ENCODE results near the gene CAMSAP3.

DNA sequence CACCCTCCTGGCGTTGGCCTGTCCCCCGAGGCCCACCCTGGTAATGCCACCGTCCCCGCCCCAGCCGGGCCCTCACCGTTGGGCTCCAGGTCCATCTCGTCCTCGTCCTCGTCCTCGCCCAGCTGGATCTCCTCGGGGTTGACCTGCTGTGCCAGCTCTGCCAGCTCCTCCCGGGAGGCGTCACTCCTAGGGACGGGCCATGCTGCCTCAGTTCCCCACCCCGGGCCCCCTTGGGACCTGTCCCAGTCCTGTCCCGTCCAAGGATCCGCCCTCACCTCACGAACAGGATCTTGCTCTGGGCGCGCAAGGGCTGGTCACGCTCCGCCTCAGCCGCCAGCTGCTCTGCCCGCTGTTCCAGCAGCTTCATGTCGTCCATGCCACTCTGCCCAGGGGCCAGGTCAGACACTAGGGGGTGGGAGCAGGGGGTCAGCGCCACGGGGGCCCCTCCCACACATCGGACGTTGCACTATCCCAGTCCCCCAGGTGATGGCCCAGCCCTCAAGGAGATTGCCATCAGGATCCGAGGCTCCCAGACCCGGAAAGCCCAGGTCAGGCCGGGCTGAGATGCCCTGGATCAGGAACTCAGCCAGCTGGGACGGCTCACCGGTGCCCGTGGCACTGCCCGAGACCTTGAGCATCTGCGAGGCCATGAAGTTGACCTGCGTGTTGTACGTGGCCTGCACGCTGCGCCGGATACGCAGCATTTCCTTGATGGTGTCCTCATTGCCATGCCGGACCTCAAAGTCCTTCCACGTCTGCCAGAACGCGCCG lies 24.2 kb downstream of the CAMSAP3 start:
- no peak for TF ChIP-seq POLR2A (IDR thresholded peaks at IDR 0.05)
- TF ChIP-seq, protein P1, sequence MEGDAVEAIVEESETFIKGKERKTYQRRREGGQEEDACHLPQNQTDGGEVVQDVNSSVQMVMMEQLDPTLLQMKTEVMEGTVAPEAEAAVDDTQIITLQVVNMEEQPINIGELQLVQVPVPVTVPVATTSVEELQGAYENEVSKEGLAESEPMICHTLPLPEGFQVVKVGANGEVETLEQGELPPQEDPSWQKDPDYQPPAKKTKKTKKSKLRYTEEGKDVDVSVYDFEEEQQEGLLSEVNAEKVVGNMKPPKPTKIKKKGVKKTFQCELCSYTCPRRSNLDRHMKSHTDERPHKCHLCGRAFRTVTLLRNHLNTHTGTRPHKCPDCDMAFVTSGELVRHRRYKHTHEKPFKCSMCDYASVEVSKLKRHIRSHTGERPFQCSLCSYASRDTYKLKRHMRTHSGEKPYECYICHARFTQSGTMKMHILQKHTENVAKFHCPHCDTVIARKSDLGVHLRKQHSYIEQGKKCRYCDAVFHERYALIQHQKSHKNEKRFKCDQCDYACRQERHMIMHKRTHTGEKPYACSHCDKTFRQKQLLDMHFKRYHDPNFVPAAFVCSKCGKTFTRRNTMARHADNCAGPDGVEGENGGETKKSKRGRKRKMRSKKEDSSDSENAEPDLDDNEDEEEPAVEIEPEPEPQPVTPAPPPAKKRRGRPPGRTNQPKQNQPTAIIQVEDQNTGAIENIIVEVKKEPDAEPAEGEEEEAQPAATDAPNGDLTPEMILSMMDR (IDR thresholded peaks at IDR 0.05) = no peak
